Sigmoid colon (tissue), 7 donors: ENCODE data around the gene ZNF692. TPM values are rescaled to one million over a fixed set of nuclear protein-coding genes. Genes with fewer than 3 reads are reported as not detected.

Experiments used
- DNase-seq: peaks from one replicate; pipeline ENCODE4 v3.0.0-alpha.2; 2019
- H3K27ac ChIP-seq, 4 donors: fragments of 200-600 bp; sonication (generic); one replicate each; pipeline ENCODE4 v1.5.1; 2016 to 2019; ENCODE audit warnings: mild to moderate bottlenecking in 1 of 4
- H3K27me3 ChIP-seq, 3 donors: fragments of 200-600 bp; sonication (generic); one replicate each; pipeline ENCODE4 v1.5.1; 2019; ENCODE audit warnings: mild to moderate bottlenecking in 1 of 3
- H3K36me3 ChIP-seq, 4 donors: fragments of 200-600 bp; sonication (generic); one replicate each; pipeline ENCODE4 v1.5.1; 2016 to 2019
- H3K4me1 ChIP-seq, 4 donors: fragments of 200-600 bp; sonication (generic); one replicate each; pipeline ENCODE4 v1.5.1; 2017 to 2019
- H3K4me3 ChIP-seq, 4 donors: fragments of 200-600 bp; sonication (generic); one replicate each; pipeline ENCODE4 v1.5.1; 2017 to 2019; ENCODE audit warnings: mild to moderate bottlenecking in 2 of 4, moderate library complexity in 1 of 4
- H3K9me3 ChIP-seq, 4 donors: fragments of 200-600 bp in 3 of 4; sonication (generic) in 3 of 4; one replicate each; pipeline versions ENCODE4 v1.5.1 to v1.6.1; 2013 to 2019
- EP300 ChIP-seq, 4 donors: sonication (generic); formaldehyde crosslinking; IDR thresholded peaks; one replicate each; pipeline ENCODE4 v1.6.1; 2017; ENCODE audit warnings: antibody characterized with exemption in 4 of 4
- POLR2A ChIP-seq, 2 donors: fragments of 450-650 bp; IDR thresholded peaks; one replicate each; pipeline ENCODE4 v1.6.1; 2016; ENCODE audit warnings: antibody characterized with exemption in 2 of 2, mild to moderate bottlenecking in 2 of 2, moderate library complexity in 2 of 2
- POLR2AphosphoS5 ChIP-seq, 4 donors: sonication (generic); formaldehyde crosslinking; IDR thresholded peaks; one replicate each; pipeline ENCODE4 v1.6.1; 2017; ENCODE audit warnings: antibody characterized with exemption in 4 of 4
- WGBS, 2 donors: extraction: QIAGEN DNeasy Blood & Tissue Kit; methylation state at CpG; one replicate each; pipeline ENCODE4 v1.1.7; 2013; 5-methylcytosine and 5-hydroxymethylcytosine counted together
- intact Hi-C: fragments of 100-400 bp; cut with DNase I; formaldehyde crosslinking; loops from one replicate; pipeline ENCODE4 v1.15.1; 2023
- polyA plus RNA-seq, 3 donors: library from polyadenylated mRNA; stranded (reverse); fragments of 200-250 nt; gene quantifications; one replicate each; pipeline ENCODE4 v1.2.3, GENCODE V29; 2013
- total RNA-seq, 4 donors: library from RNA; depleted of rRNA; stranded (reverse); fragments of >200 nt; gene quantifications; one replicate each; pipeline ENCODE4 v1.1.0, GENCODE V29; 2016
- TF ChIP-seq, protein P1 (sequence below), 4 experiments: fragments of 450-650 bp in 3 of 4; fragments of 200-600 bp in 1 of 4; IDR thresholded peaks; one replicate each; pipeline ENCODE4 v1.5.1; 2016 to 2019; ENCODE audit warnings: antibody characterized with exemption in 4 of 4, mild to moderate bottlenecking in 3 of 4, moderate library complexity in 2 of 4
- donor health status: healthy with polysubstance abuse.
- donor health status: Bipolar disorder and iron deficiency.
- donor health status: healthy.

Gene ZNF692
- total and polyA plus RNA-seq, 7 donors: 5.4 to 63.2 (median 27.8) TPM

DNA sequence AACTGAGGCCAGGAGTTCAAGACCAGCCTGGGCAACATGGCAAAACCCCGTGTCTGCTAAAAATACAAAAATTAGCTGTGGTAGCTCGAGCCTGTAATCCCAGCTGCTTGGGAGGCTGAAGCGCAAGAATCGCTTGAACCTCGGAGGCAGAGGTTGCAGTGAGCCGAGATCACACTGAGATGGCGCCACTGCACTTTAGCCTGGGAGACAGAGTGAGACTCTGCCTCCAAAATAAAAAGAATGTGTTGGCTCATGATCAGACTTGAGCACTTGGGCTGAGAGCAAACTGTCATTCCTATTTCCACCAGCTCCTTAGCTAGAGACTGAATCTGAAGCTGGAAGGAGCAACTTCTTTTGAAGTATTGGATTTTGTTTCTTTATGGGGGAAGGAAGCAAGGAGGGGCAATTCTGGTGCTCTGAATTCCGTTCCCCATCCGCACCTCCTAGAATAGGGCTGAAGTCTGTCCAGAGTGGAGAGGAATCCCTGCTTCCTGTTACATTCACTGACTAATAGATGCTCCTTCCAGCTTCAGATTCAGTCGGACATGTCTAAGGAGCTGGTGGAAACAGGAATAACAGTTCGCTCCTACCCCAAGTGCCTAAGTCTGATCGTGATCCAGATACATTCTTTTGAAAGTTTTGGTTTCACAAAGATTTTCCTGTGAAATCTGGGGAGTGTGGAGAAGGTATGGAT lies 17.0 kb downstream of the ZNF692 start:
- WGBS, 2 donors: 55 to 63% methylated on average over 12 of the region's 12 CpGs
- Histone ChIP-seq H3K27ac (peak overlapping the region; percentile 62 to 73 (median 72)), H3K4me3 (no peak overlapping the region), H3K36me3 (peaks cover 9 to 26% (median 23%) of the 10 kb centered on the region in 4 donors), H3K27me3 (no peaks in the 10 kb centered on the region), H3K9me3 (no peaks in the 10 kb centered on the region), H3K4me1 (peaks cover 0 to 48% (median 46%) of the 10 kb centered on the region in 4 donors)
- no peak for DNase-seq
- intact Hi-C loops: no loop called here
- TF ChIP-seq EP300 (IDR thresholded peaks at IDR 0.05) (no peak), POLR2AphosphoS5 (IDR thresholded peaks at IDR 0.05) (peak in 2 of 4 donors; percentile 14 to 22)
- TF ChIP-seq, protein P1, sequence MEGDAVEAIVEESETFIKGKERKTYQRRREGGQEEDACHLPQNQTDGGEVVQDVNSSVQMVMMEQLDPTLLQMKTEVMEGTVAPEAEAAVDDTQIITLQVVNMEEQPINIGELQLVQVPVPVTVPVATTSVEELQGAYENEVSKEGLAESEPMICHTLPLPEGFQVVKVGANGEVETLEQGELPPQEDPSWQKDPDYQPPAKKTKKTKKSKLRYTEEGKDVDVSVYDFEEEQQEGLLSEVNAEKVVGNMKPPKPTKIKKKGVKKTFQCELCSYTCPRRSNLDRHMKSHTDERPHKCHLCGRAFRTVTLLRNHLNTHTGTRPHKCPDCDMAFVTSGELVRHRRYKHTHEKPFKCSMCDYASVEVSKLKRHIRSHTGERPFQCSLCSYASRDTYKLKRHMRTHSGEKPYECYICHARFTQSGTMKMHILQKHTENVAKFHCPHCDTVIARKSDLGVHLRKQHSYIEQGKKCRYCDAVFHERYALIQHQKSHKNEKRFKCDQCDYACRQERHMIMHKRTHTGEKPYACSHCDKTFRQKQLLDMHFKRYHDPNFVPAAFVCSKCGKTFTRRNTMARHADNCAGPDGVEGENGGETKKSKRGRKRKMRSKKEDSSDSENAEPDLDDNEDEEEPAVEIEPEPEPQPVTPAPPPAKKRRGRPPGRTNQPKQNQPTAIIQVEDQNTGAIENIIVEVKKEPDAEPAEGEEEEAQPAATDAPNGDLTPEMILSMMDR (IDR thresholded peaks at IDR 0.05): peak in 3 of 4 experiments; percentile 40 to 52 (median 47)

DNA sequence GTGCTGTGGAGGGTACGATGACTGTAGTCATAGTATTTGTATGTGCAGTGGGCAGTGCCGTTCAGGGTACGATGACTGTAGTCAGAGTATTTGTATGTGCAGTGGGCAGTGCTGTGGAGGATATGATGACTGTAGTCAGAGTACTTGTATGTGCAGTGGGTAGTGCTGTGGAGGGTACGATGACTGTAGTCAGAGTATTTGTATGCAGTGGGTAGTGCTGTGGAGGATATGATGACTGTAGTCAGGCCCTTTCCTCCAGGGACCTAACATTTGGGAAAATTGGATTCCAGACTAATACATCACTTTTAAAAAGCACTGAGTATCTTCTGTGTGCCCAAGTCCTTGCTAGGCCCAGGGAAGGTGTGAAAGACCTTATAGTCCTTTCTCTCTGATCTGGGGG lies 17.9 kb downstream of the ZNF692 start:
- H3K27me3 ChIP-seq: no peaks in the 10 kb centered on the region
- WGBS, 2 donors: 94 to 96% methylated on average over 4 of the region's 4 CpGs
- H3K9me3 ChIP-seq: no peaks in the 10 kb centered on the region
- DNase-seq: no peak
- H3K4me3 ChIP-seq: no peak overlapping the region
- intact Hi-C loops: no loop called here
- no peak for TF ChIP-seq POLR2AphosphoS5 (IDR thresholded peaks at IDR 0.05)
- no peak for TF ChIP-seq EP300 (IDR thresholded peaks at IDR 0.05)
- no peak for TF ChIP-seq POLR2A (IDR thresholded peaks at IDR 0.05)
- TF ChIP-seq, protein P1 (IDR thresholded peaks at IDR 0.05): no peak
- H3K36me3 ChIP-seq: peaks cover under 1 to 17% (median 14%) of the 10 kb centered on the region in 4 donors
- peak overlapping the region in 2 of 4 donors; percentile 62 to 71 for H3K27ac ChIP-seq
- H3K4me1 ChIP-seq: peaks cover 0 to 48% (median 46%) of the 10 kb centered on the region in 4 donors

DNA sequence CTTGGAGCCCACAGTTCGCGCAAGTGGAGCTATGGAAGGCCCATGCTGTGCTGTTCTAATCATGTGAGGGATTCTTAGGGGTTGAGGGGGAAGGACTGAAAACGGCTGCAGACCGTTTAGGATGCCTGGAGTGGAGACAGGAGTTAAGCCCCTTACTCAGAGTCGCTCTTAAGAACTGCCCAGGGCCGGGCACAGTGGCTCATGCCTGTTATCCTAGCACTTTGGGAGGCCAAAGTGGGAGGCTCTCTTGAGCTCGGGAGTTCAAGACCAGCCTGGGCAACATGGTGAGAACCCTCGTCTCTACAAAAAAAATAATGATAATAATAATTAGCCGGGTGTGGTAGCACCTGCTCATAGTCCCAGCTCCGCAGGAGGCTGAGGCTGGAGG lies 19.7 kb downstream of the ZNF692 start:
- Histone ChIP-seq H3K36me3 (no peaks in the 10 kb centered on the region), H3K4me3 (peak overlapping the region; percentile 87 to 96 (median 93)), H3K9me3 (no peaks in the 10 kb centered on the region), H3K4me1 (peaks cover 0 to 48% (median 46%) of the 10 kb centered on the region in 4 donors), H3K27ac (peak overlapping the region; percentile 99 to 100 (median 100)), H3K27me3 (no peaks in the 10 kb centered on the region)
- TF ChIP-seq, protein P1 (IDR thresholded peaks at IDR 0.05): no peak
- TF ChIP-seq POLR2A (IDR thresholded peaks at IDR 0.05) (no peak), POLR2AphosphoS5 (IDR thresholded peaks at IDR 0.05) (no peak), EP300 (IDR thresholded peaks at IDR 0.05) (no peak)
- WGBS, 2 donors: 3 to 14% methylated on average over 10 of the region's 10 CpGs
- intact Hi-C loops: loop anchor here (1.0 to 2.0 kb wide), 2 partner anchors 19 to 68 kb away; partner anchors contain the start of gene PGBD2
- DNase-seq: no peak

GRCh38 chr1:248838357-248839167 lies 20.3 kb downstream of the ZNF692 start:
- TF ChIP-seq POLR2A (IDR thresholded peaks at IDR 0.05) (peak; percentile 66 to 80), POLR2AphosphoS5 (IDR thresholded peaks at IDR 0.05) (peak; percentile 23 to 95 (median 78)), EP300 (IDR thresholded peaks at IDR 0.05) (no peak)
- TF ChIP-seq, protein P1 (IDR thresholded peaks at IDR 0.05): no peak
- Histone ChIP-seq H3K9me3 (no peaks in the 10 kb centered on the region), H3K4me1 (peaks cover 0 to 48% (median 46%) of the 10 kb centered on the region in 4 donors), H3K27ac (peak overlapping the region; percentile 99 to 100 (median 100)), H3K27me3 (no peaks in the 10 kb centered on the region), H3K36me3 (no peaks in the 10 kb centered on the region), H3K4me3 (peak overlapping the region; percentile 87 to 96 (median 93))
- intact Hi-C loops: loop anchor here (1.0 to 2.0 kb wide), 3 partner anchors 20 to 68 kb away; partner anchors contain the start of gene PGBD2
- 0% methylated on average over 82 of the region's 82 CpGs for WGBS, 2 donors
- DNase-seq: peak; percentile 97
